Prostate gland (tissue), 2 donors: ENCODE measurements around the gene CTAGE6.
"Not testable (repeated sequence)": the region's sequence is repeated elsewhere in the genome, so short reads cannot be mapped to it uniquely, and the experiment has no call there.

Source experiments
- POLR2A ChIP-seq: fragments of 450-650 bp; IDR thresholded peaks from one replicate; pipeline ENCODE4 v1.6.1; 2016; ENCODE audit warnings: antibody characterized with exemption, mild to moderate bottlenecking
- POLR2AphosphoS5 ChIP-seq: sonication (generic); formaldehyde crosslinking; IDR thresholded peaks from one replicate; pipeline ENCODE4 v1.6.1; 2017; ENCODE audit warnings: antibody characterized with exemption
- TF ChIP-seq, protein P1 (sequence below), 4 experiments: fragments of 200-600 bp in 2 of 4; fragments of 450-650 bp in 2 of 4; sonication (generic) in 2 of 4; IDR thresholded peaks; 1 replicate in 3 of 4; 2 replicates in 1 of 4; pipeline ENCODE4 v1.5.1; 2016 to 2019; ENCODE audit warnings: antibody characterized with exemption in 4 of 4, mild to moderate bottlenecking in 2 of 4, moderate library complexity in 2 of 4

DNA sequence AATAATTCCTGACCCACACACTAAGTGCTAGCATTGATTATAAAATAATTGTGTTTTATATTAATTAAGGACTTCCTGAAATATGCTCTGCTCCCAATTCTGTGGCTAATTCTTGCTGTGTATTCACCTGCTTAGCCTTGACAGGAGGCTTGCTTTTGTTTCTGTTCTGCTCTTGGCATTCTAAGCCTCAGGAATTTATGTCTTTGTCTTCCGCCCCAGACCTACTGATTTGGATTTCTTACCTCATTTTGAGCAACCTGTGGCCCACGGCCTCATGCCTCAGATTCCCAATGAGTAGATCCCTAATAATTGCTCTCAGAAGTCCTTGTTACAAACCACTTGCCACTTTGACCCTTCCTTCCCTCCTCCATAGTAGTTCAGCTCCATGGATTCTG, 40.4 kb upstream of the CTAGE6 start:
- TF ChIP-seq, protein P1, sequence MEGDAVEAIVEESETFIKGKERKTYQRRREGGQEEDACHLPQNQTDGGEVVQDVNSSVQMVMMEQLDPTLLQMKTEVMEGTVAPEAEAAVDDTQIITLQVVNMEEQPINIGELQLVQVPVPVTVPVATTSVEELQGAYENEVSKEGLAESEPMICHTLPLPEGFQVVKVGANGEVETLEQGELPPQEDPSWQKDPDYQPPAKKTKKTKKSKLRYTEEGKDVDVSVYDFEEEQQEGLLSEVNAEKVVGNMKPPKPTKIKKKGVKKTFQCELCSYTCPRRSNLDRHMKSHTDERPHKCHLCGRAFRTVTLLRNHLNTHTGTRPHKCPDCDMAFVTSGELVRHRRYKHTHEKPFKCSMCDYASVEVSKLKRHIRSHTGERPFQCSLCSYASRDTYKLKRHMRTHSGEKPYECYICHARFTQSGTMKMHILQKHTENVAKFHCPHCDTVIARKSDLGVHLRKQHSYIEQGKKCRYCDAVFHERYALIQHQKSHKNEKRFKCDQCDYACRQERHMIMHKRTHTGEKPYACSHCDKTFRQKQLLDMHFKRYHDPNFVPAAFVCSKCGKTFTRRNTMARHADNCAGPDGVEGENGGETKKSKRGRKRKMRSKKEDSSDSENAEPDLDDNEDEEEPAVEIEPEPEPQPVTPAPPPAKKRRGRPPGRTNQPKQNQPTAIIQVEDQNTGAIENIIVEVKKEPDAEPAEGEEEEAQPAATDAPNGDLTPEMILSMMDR (IDR thresholded peaks at IDR 0.05): not testable (repeated sequence)
- not testable (repeated sequence) for TF ChIP-seq POLR2AphosphoS5, POLR2A
